Measurements from ENCODE around the gene TLE5.
"Not testable (repeated sequence)": the region's sequence is repeated elsewhere in the genome, so short reads cannot be mapped to it uniquely, and the experiment has no call there.

TLE5 gene

GRCh38 chr19:3096267-3096901 is 34.1 kb upstream of the TLE5 start:
- DNase-seq: peak; percentile 51

- DNase-seq: peak; percentile 88
Observed at GRCh38 chr19:3095441-3096191, 33.3 kb upstream of the TLE5 start.

GRCh38 chr19:3094601-3095440 is 32.5 kb upstream of the TLE5 start:
- DNase-seq: peak; percentile 59

GRCh38 chr19:3089299-3089855 is 27.1 kb upstream of the TLE5 start:
- not testable (repeated sequence) for DNase-seq

- DNase-seq: no peak
Observed at GRCh38 chr19:3087769-3088168, 25.5 kb upstream of the TLE5 start.

GRCh38 chr19:3084943-3085342 is 22.6 kb upstream of the TLE5 start:
- DNase-seq: no peak

GRCh38 chr19:3083964-3084363 is 21.7 kb upstream of the TLE5 start:
- peak; percentile 31 for DNase-seq

GRCh38 chr19:3082331-3082730 is 20.0 kb upstream of the TLE5 start:
- no peak for DNase-seq

- DNase-seq: no peak
Observed at GRCh38 chr19:3080286-3080685, 18.0 kb upstream of the TLE5 start.

GRCh38 chr19:3079578-3079977 is 17.3 kb upstream of the TLE5 start:
- DNase-seq: no peak

GRCh38 chr19:3075605-3076431 is 13.5 kb upstream of the TLE5 start:
- DNase-seq: peak; percentile 71

- no peak for DNase-seq
Observed at GRCh38 chr19:3073931-3074595, 11.8 kb upstream of the TLE5 start.

- DNase-seq: no peak
Observed at GRCh38 chr19:3073159-3073563, 10.9 kb upstream of the TLE5 start.

- no peak for DNase-seq
Observed at GRCh38 chr19:3071768-3072167, 9.5 kb upstream of the TLE5 start.

- no peak for DNase-seq
Observed at GRCh38 chr19:3068071-3068470, 5.8 kb upstream of the TLE5 start.

GRCh38 chr19:3067563-3067962 is 5.3 kb upstream of the TLE5 start:
- no peak for DNase-seq

GRCh38 chr19:3066482-3067049 is 4.3 kb upstream of the TLE5 start:
- DNase-seq: no peak

- no peak for DNase-seq
Observed at GRCh38 chr19:3065675-3066357, 3.5 kb upstream of the TLE5 start.

- DNase-seq: no peak
Observed at GRCh38 chr19:3064011-3064330, 1.7 kb upstream of the TLE5 start.

GRCh38 chr19:3061182-3062161 is 823 bp downstream of the TLE5 start:
- no peak for DNase-seq
